Right atrium auricular region (tissue), 2 donors: ENCODE measurements around the gene UBE2QL1. TPM values are rescaled to one million over a fixed set of nuclear protein-coding genes. Genes with fewer than 3 reads are reported as not detected.

Experiments
- DNase-seq: peaks from one replicate; pipeline ENCODE4 v3.0.0-alpha.2; 2019; ENCODE audit warnings: low spot score
- H3K27ac ChIP-seq, 2 donors: fragments of 200-600 bp; sonication (generic); 1 replicate in 1 of 2; 2 replicates in 1 of 2; pipeline ENCODE4 v1.5.1; 2016 to 2019
- H3K27me3 ChIP-seq, 2 donors: fragments of 200-600 bp; sonication (generic); one replicate each; pipeline versions ENCODE4 v1.5.1 to v1.6.0; 2017 to 2019
- H3K36me3 ChIP-seq: fragments of 200-600 bp; sonication (generic); one replicate; pipeline ENCODE4 v1.5.1; 2016
- H3K4me1 ChIP-seq, 2 donors: fragments of 200-600 bp; sonication (generic); one replicate each; pipeline versions ENCODE4 v1.5.1 to v1.6.0; 2017 to 2019
- H3K4me3 ChIP-seq, 2 donors: fragments of 200-600 bp; sonication (generic); 1 replicate in 1 of 2; 2 replicates in 1 of 2; pipeline ENCODE4 v1.5.1; 2017 to 2019; ENCODE audit warnings: mild to moderate bottlenecking in 1 of 2, moderate library complexity in 1 of 2
- H3K9me3 ChIP-seq, 2 donors: fragments of 200-600 bp; sonication (generic); one replicate each; pipeline ENCODE4 v1.5.1; 2019
- total RNA-seq, 2 donors: library from RNA; depleted of rRNA; stranded (reverse); fragments of >200 nt; gene quantifications; one replicate each; pipeline ENCODE4 v1.1.0, GENCODE V29; 2016
- TF ChIP-seq, protein P1 (sequence below), 2 donors: fragments of 200-600 bp; sonication (generic); IDR thresholded peaks; one replicate each; pipeline ENCODE4 v1.5.1; 2019; ENCODE audit warnings: antibody characterized with exemption in 2 of 2

Gene UBE2QL1
- total RNA-seq, 2 donors from 2014 or later: 9.1 to 10.8 TPM

DNA sequence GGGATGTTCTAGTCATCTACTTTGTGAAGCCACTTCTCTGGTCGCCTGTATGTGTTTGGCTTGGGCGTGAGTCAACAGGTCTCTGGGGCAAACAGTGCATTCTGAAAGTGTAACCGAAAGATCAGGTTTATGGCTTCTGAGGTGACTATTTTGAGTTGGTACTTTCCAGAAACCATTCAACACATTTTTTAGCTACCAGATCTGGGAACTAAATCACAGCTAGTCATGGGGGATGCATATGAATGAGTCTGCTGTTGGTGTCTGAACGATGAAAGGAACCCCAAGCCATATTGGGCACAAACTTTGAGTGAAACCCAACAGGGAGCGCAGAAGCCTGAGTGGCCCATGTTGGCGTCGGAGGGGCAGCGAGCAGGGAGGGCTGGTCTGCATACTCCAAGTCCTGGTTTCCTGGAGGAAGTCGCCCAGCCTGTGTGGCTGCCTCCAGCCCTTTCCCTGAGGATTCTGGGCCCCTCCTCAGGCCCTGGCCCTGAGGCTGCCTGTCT, 35.3 kb downstream of the UBE2QL1 start:
- TF ChIP-seq, protein P1, sequence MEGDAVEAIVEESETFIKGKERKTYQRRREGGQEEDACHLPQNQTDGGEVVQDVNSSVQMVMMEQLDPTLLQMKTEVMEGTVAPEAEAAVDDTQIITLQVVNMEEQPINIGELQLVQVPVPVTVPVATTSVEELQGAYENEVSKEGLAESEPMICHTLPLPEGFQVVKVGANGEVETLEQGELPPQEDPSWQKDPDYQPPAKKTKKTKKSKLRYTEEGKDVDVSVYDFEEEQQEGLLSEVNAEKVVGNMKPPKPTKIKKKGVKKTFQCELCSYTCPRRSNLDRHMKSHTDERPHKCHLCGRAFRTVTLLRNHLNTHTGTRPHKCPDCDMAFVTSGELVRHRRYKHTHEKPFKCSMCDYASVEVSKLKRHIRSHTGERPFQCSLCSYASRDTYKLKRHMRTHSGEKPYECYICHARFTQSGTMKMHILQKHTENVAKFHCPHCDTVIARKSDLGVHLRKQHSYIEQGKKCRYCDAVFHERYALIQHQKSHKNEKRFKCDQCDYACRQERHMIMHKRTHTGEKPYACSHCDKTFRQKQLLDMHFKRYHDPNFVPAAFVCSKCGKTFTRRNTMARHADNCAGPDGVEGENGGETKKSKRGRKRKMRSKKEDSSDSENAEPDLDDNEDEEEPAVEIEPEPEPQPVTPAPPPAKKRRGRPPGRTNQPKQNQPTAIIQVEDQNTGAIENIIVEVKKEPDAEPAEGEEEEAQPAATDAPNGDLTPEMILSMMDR (IDR thresholded peaks at IDR 0.05): no peak
- H3K27ac ChIP-seq: no peak overlapping the region
- no peak for DNase-seq
- H3K36me3 ChIP-seq: no peaks in the 10 kb centered on the region
- H3K4me3 ChIP-seq: no peak overlapping the region
- H3K27me3 ChIP-seq: no peaks in the 10 kb centered on the region
- H3K4me1 ChIP-seq: peaks cover 0 to 11% of the 10 kb centered on the region in 2 donors
- no peaks in the 10 kb centered on the region for H3K9me3 ChIP-seq

DNA sequence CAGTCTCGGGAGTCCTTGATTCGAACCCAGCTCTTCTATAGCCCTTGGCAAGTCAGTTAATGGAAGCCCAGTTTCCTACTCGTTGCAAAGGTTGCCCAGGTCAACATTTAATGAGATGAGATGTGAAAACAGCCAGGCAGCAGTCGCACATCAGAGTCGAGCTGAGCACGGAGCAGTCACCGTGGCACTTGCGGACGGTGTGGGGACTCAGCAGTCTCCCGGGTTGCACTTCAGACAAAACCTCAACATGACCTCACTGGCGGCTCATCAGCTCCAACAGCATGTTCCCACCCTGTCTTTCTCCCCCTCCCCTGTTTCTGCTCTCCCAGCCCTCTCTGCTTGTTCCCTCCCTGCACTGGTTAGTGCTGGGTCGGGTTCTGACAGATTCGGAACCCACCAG, 35.8 kb downstream of the UBE2QL1 start:
- H3K9me3 ChIP-seq: no peaks in the 10 kb centered on the region
- no peaks in the 10 kb centered on the region for H3K27me3 ChIP-seq
- H3K36me3 ChIP-seq: no peaks in the 10 kb centered on the region
- no peak overlapping the region for H3K27ac ChIP-seq
- H3K4me1 ChIP-seq: peaks cover 0 to 11% of the 10 kb centered on the region in 2 donors
- TF ChIP-seq, protein P1 (IDR thresholded peaks at IDR 0.05): no peak
- no peak overlapping the region for H3K4me3 ChIP-seq
- DNase-seq: no peak

DNA sequence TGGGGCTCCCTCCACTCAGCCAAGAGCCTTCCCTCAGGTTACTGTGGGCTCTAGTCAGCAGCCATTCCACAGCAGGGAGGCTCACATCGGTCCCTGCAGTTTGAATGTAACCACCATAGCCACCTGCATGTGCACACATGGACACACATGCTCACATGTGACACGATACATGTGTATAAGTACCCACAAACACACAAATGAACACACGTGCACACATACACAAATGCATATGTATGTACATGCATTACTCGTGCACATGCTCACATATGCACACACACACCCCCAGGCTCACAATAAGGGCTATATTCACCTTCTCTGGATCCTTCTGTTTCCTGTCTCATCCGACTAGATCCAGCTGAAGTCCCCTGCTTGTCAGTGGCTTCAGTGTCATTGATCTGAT, 36.2 kb downstream of the UBE2QL1 start:
- Histone ChIP-seq H3K36me3 (no peaks in the 10 kb centered on the region), H3K9me3 (no peaks in the 10 kb centered on the region), H3K27me3 (no peaks in the 10 kb centered on the region), H3K4me3 (no peak overlapping the region), H3K27ac (no peak overlapping the region), H3K4me1 (peaks cover 0 to 11% of the 10 kb centered on the region in 2 donors)
- no peak for DNase-seq
- TF ChIP-seq, protein P1 (IDR thresholded peaks at IDR 0.05): no peak

DNA sequence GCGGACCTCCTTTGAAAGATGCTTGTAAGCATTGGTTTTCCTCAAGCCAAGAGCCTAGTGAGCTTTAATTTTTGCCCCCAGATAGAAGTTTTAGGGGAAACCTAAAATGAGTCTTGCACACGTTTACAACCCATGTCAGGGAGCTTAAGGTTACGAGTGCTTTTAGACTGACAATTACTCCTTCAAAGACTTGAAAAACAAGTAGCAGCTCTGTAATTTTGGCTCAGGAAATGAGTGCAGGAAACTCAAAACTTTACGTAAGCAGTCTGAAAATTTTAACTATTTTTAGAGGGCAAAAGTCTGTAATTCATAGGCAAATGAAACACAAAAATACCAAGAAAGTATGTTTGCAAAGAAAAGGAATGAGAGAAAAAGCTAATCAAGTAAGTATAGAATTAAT, 36.8 kb downstream of the UBE2QL1 start:
- no peaks in the 10 kb centered on the region for H3K9me3 ChIP-seq
- TF ChIP-seq, protein P1 (IDR thresholded peaks at IDR 0.05): no peak
- H3K4me3 ChIP-seq: no peak overlapping the region
- no peak overlapping the region for H3K27ac ChIP-seq
- DNase-seq: no peak
- H3K27me3 ChIP-seq: no peaks in the 10 kb centered on the region
- H3K4me1 ChIP-seq: peaks cover 0 to 11% of the 10 kb centered on the region in 2 donors
- H3K36me3 ChIP-seq: no peaks in the 10 kb centered on the region

DNA sequence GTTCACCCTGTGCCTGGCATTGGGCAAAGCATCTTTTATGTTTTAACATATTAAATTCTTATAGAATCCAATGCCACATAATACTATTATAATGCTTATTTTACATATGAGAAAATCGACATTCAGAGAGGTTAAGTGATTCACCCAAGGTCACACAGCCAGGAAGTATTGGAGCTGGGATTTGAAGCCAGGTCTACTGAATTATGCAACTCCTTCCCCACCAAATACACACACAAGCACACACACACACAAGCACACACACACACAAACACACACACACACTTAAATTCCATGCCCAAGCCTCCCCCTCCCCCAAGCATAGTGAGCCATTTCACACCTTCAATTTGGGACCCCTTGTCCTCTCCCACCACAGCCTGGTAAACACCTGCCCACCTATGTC, 37.4 kb downstream of the UBE2QL1 start:
- no peak overlapping the region for H3K27ac ChIP-seq
- H3K36me3 ChIP-seq: no peaks in the 10 kb centered on the region
- DNase-seq: no peak
- H3K4me3 ChIP-seq: no peak overlapping the region
- TF ChIP-seq, protein P1 (IDR thresholded peaks at IDR 0.05): no peak
- H3K4me1 ChIP-seq: peaks cover 0 to 11% of the 10 kb centered on the region in 2 donors
- H3K27me3 ChIP-seq: no peaks in the 10 kb centered on the region
- H3K9me3 ChIP-seq: no peaks in the 10 kb centered on the region

DNA sequence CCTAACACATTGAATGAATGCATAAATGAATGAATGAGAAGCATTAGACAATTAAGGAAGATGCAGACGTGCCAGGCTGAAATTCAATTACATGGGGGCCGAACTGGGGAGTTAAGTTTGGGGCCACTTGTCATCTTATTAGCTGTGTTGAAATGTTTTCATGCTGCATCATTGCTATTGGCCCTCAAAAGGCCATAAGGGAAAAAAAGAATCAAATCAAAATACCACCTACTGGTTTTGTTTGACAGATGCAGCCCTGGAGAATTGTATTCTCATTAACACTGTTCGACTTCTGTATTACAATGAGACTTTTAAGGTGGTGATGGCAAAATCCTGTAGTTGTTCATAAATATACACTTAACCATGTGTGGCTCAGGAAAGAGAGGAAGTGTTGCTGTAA, 38.4 kb downstream of the UBE2QL1 start:
- no peak overlapping the region for H3K4me3 ChIP-seq
- peaks cover 0 to 11% of the 10 kb centered on the region in 2 donors for H3K4me1 ChIP-seq
- H3K36me3 ChIP-seq: peaks cover 8% of the 10 kb centered on the region
- no peak for DNase-seq
- no peaks in the 10 kb centered on the region for H3K27me3 ChIP-seq
- TF ChIP-seq, protein P1 (IDR thresholded peaks at IDR 0.05): no peak
- no peaks in the 10 kb centered on the region for H3K9me3 ChIP-seq
- H3K27ac ChIP-seq: no peak overlapping the region
